Testis (tissue), 3 donors: ENCODE results near the gene ANKRD40CL. TPM values are rescaled to one million over a fixed set of nuclear protein-coding genes. Genes with fewer than 3 reads are reported as not detected.

Experiments
- DNase-seq: peaks from one replicate; pipeline ENCODE4 v3.0.0-alpha.2; 2019
- H3K27ac ChIP-seq, 2 donors: fragments of 200-600 bp; sonication (generic); one replicate each; pipeline ENCODE4 v1.5.1; 2019
- H3K27me3 ChIP-seq: fragments of 200-600 bp; sonication (generic); one replicate; pipeline ENCODE4 v1.5.1; 2019
- H3K36me3 ChIP-seq: fragments of 200-600 bp; sonication (generic); one replicate; pipeline ENCODE4 v1.5.1; 2017; ENCODE audit warnings: low read depth; ENCODE audit errors: missing control alignments
- H3K4me1 ChIP-seq: fragments of 200-600 bp; sonication (generic); one replicate; pipeline ENCODE4 v1.5.1; 2019
- H3K4me3 ChIP-seq, 2 donors: fragments of 200-600 bp; sonication (generic); one replicate each; pipeline ENCODE4 v1.5.1; 2017 to 2019
- H3K9me3 ChIP-seq: fragments of 200-600 bp; sonication (generic); one replicate; pipeline ENCODE4 v1.5.1; 2017
- CTCF ChIP-seq, 3 experiments: fragments of 450-650 bp in 2 of 3; fragments of 200-600 bp in 1 of 3; sonication (generic) in 1 of 3; IDR thresholded peaks; one replicate each; pipeline ENCODE4 v1.5.1; 2016 to 2019; ENCODE audit warnings: antibody characterized with exemption in 3 of 3, mild to moderate bottlenecking in 2 of 3, moderate library complexity in 1 of 3
- POLR2A ChIP-seq: fragments of 450-650 bp; IDR thresholded peaks from one replicate; pipeline ENCODE4 v1.6.1; 2017; ENCODE audit warnings: antibody characterized with exemption, mild to moderate bottlenecking, moderate library complexity
- WGBS, 2 donors: methylation state at CpG; one replicate each; pipeline ENCODE4 v1.1.5; 2018; 5-methylcytosine and 5-hydroxymethylcytosine counted together
- intact Hi-C: fragments of 100-400 bp; cut with DNase I; formaldehyde crosslinking; loops from one replicate; pipeline ENCODE4 v1.15.1; 2023; ENCODE audit warnings: low total_unique reads
- polyA plus RNA-seq: library from polyadenylated mRNA; stranded (reverse); fragments of 350-450 nt; fragmentation: Illumina TruSeq; extraction: RNeasy Lipid Tissue Mini Kit (QIAGEN cat#74804); gene quantifications from one replicate; pipeline ENCODE4 v1.2.3, GENCODE V29; 2014; ENCODE audit warnings: low read depth, low replicate concordance; ENCODE audit not compliant: insufficient read depth
- total RNA-seq, 2 donors: library from RNA; depleted of rRNA; stranded (reverse); fragments of >200 nt; gene quantifications; one replicate each; pipeline ENCODE4 v1.2.3, GENCODE V29; 2016

The ANKRD40CL gene
- total and polyA plus RNA-seq, 3 donors from 2014 or later: not detected

- no peaks in the 10 kb centered on the region for H3K27me3 ChIP-seq
- no peak for TF ChIP-seq POLR2A
- no peak for TF ChIP-seq CTCF (IDR thresholded peaks at IDR 0.05)
- H3K4me3 ChIP-seq: no peak overlapping the region
- WGBS, 2 donors: 83 to 86% methylated on average over 7 of the region's 7 CpGs
- DNase-seq: no peak
- no peak overlapping the region for H3K27ac ChIP-seq
- H3K4me1 ChIP-seq: peaks cover 5% of the 10 kb centered on the region
- H3K9me3 ChIP-seq: no peaks in the 10 kb centered on the region
- intact Hi-C loops: no loop called here
- H3K36me3 ChIP-seq: no peaks in the 10 kb centered on the region
Observed at GRCh38 chr17:50792132-50792531, 24.8 kb upstream of the ANKRD40CL start.

- H3K27me3 ChIP-seq: no peaks in the 10 kb centered on the region
- H3K4me1 ChIP-seq: no peaks in the 10 kb centered on the region
- H3K36me3 ChIP-seq: no peaks in the 10 kb centered on the region
- TF ChIP-seq CTCF (IDR thresholded peaks at IDR 0.05) (no peak), POLR2A (no peak)
- 84 to 86% methylated on average over 6 of the region's 6 CpGs for WGBS, 2 donors
- H3K9me3 ChIP-seq: no peaks in the 10 kb centered on the region
- no peak overlapping the region for H3K4me3 ChIP-seq
- intact Hi-C loops: no loop called here
- no peak overlapping the region for H3K27ac ChIP-seq
- no peak for DNase-seq
Observed at GRCh38 chr17:50790618-50791017, 23.3 kb upstream of the ANKRD40CL start.

- intact Hi-C loops: loop anchor here (5.0 kb wide), 1 partner anchor 50 kb away; the partner anchor contains the start of gene WFIKKN2
- DNase-seq: no peak
- Histone ChIP-seq H3K4me1 (no peaks in the 10 kb centered on the region), H3K27me3 (no peaks in the 10 kb centered on the region), H3K9me3 (no peaks in the 10 kb centered on the region), H3K27ac (no peak overlapping the region), H3K36me3 (no peaks in the 10 kb centered on the region), H3K4me3 (no peak overlapping the region)
- TF ChIP-seq CTCF (IDR thresholded peaks at IDR 0.05) (no peak), POLR2A (no peak)
- 68 to 70% methylated on average over 7 of the region's 7 CpGs for WGBS, 2 donors
Observed at GRCh38 chr17:50787106-50787505, 19.8 kb upstream of the ANKRD40CL start.

- no peak for TF ChIP-seq POLR2A
- no peak for TF ChIP-seq CTCF (IDR thresholded peaks at IDR 0.05)
- DNase-seq: peak; percentile 56
- intact Hi-C loops: loop anchor here (5.0 kb wide), 1 partner anchor 51 kb away; the partner anchor contains the start of gene WFIKKN2
- no peaks in the 10 kb centered on the region for H3K27me3 ChIP-seq
- H3K36me3 ChIP-seq: no peaks in the 10 kb centered on the region
- 54 to 65% methylated on average over 9 of the region's 9 CpGs for WGBS, 2 donors
- H3K4me3 ChIP-seq: no peak overlapping the region
- no peaks in the 10 kb centered on the region for H3K9me3 ChIP-seq
- H3K4me1 ChIP-seq: no peaks in the 10 kb centered on the region
- H3K27ac ChIP-seq: no peak overlapping the region
Observed at GRCh38 chr17:50785946-50786570, 18.7 kb upstream of the ANKRD40CL start.

GRCh38 chr17:50785126-50785525, 17.8 kb upstream of the ANKRD40CL start:
- intact Hi-C loops: loop anchor here (5.0 kb wide), 1 partner anchor 52 kb away; the partner anchor contains the start of gene WFIKKN2
- no peak for TF ChIP-seq POLR2A
- TF ChIP-seq CTCF (IDR thresholded peaks at IDR 0.05): no peak
- Histone ChIP-seq H3K36me3 (no peaks in the 10 kb centered on the region), H3K27me3 (no peaks in the 10 kb centered on the region), H3K4me1 (no peaks in the 10 kb centered on the region), H3K9me3 (no peaks in the 10 kb centered on the region), H3K4me3 (no peak overlapping the region), H3K27ac (no peak overlapping the region)
- DNase-seq: no peak
- WGBS, 2 donors: 81 to 84% methylated on average over 4 of the region's 4 CpGs
